HG02852 (cell line): ENCODE data around the gene PTPRG.

Experiments
- ATAC-seq: cut with Tn5 transposase; IDR thresholded peaks from one replicate; pipeline ENCODE4 v1.9.1; 2021; ENCODE audit warnings: mild to moderate bottlenecking, moderate library complexity; ENCODE audit not compliant: unreplicated experiment

The PTPRG gene

DNA sequence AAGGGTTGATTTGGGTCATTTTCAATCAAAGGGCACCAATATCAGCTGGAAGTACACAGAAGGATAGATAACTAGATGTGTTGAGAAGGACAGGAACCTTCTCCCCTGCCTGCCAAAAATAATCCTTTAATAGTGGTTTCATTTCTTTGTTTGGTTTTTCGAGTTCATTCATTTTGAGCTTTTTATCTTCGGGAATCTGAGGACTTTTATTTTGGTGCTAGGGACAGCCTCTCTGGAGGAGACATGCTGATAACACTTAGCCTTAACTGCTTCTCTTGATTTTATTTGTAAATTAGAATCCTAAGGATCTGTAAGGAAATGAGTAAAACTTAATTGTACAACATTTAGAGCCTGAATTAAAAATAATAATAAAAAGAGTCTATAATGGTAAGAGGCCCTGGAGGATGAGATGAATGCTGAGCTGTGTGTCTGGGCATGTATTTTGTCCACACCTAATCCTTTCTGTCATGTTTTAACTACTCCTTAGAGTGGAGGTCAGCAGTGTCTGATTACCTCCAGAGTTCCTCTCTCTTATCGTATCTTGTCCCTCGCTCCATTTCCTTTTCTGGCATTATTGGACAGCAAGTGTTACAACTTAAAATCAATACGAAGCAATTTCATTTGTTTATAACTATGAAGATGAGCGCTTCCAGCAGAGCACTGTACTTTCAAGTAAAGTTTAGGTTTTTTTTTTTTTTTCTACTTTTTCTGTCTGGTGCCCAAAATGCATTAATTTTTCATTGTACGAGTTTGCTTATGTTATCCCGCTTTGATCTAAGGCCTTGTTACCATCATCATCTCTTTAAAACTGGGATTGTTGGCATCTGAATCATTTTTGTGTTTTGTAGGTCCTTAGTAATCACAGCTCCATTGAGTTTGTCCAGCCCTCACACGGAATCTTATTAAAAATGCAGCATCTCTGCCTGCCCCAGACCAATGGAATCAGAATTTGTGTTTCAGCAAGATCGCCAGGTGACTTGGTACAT is 22.8 kb downstream of the PTPRG start:
- no peak for ATAC-seq

DNA sequence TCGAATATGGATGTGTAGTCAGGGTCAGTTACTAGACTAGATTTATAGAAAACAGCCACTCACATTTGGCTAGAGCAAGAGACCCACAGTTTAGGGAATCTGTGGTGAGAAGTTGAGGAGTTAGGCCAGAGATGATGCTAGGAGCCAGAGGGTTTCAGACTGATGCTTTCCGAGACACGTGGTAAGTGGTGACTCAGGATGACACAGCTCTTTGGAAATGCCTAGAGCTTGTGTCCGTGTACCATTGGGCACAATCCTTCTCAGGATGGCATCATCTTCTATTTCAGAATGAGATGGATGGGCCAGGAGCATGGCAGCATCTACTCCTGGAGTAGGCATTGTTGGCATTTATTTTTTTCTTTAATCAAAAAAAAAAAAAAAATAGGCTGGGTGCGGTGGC is 28.5 kb downstream of the PTPRG start:
- no peak for ATAC-seq

DNA sequence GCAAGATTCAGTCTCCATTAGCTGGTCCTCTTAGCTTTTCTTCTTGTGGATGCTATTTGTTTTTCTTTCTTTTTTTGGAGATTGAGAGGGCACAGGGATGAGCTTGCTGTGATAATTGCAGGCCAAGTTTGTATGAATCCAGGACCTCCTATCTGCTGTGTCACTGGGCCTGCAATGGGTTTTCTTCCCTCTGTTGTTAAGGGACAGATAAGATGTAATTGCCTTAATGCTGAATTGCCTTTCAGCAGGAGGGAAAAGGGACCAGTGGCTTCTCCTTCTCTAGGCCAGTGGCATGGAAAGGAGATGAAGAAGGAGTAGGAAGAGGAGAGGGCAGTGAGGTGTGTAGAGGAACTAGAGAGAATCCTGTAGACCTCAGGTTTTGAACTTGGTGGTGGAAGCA is 29.9 kb downstream of the PTPRG start:
- ATAC-seq, result no peak

DNA sequence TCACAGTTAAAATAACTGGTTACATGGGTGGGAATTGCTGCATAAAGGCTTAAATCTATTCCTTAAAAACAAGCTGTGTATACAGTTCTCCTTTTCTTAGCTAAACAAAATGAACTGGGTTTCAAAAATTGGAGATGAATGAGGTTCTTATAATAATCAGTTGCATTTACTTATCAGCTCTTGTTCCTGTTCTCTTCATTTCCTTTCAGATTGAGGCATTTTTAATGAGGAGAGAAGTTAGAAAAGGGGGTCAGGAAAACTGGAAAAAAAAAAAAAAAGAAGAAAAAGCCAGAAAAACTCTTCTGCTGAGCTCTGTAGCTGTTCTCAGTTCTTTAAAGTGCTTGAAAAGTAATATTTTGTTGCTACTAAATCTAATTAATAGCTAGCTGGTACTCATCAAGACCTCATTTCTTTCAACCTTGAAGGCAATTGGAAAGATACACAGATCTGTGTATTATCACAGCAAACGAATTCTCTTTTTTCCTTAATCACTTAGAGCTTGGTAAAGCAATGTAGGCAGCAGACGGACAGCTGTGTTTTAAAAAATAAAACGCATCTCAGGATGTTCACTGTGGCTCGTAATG is 32.2 kb downstream of the PTPRG start:
- ATAC-seq, result no peak

DNA sequence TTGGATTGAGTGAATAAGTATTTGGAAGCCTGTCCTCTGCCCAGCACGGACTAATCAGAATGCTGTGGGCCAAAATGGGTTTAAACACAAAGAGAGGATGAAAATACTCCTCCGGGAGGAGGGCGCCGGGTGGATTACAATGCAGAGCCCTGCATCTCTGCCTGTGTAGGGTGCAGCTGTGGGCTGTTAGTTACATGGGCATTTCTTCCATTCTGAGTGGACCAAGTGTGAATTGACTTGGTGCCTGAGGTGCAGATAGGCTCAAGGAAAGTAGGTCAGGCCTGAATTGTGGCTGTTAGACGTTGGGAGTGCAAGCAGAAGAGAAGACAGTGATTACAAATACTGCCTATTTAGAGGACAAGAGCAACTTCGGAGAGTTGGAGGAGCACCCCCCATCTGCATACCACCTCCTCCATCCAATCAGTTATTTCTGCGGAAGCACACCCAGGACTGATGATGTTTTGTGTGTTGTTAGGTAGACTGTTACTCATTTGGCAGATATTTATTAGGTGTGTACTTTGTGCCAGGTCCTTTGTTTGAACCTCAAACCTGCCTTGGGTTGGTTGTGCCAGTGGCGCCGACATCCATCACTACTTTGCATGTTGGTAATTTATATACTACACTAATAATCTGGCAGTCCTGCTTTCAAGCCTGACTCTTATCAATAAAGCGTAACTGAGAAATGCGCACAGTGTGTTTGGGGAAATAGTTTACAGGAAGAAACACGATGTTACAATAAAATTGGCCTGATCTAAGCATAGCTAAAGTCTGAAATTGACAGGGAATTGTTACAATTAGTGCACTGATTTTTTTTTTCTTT is 33.0 kb downstream of the PTPRG start:
- ATAC-seq, result no peak

DNA sequence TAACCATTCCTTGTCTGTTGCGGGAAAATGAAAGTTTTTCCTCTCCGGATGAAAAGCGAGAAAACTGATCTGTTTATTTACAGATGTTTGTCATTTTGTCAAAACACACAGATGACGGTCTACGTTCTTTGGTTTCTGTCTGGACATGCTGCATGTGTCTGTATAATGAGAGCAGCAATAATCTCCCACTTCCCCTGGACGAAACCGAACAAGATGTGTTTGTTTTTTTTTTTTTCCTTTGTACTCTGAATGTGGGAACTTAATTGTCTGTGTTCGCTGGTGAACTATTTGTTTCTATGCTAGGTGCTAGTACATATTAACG is 33.6 kb downstream of the PTPRG start:
- no peak for ATAC-seq

DNA sequence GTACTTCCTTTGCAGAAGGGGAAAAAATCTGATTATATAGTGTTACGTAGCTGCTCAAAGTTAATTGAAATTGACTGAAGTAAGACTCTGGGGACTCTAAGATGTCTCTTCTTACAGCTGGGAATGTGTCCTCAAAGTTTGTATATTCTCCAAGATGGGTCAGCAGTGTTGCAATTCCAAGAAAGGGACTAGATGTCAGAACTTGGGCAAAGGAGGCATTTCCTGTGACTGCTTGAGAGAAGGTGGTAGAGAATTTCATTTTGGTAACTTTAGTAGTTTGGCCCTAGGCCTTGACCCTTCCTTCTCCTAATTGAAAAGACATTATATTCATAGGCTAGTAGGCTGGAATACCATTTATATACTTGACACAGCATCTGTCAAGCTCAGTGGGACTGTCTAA is 33.9 kb downstream of the PTPRG start:
- no peak for ATAC-seq

DNA sequence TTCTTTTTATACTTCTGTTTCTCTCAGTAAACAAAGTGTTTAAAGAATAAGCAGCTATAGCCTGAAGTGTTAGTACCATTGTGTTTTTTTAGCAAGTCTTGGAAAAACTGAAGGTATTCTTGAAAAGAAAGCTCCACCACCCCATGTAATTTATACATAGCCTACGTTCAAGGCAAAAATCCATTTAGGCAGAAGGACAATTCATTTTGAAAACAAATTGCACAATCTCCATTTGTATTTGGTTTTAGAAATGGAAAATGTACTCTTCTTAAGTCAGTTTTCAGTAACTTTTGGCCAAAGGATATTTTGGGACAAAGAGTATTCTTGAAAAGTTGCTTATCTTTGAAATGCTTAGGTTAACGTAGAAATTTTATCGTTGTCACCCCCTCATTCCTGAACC is 34.5 kb downstream of the PTPRG start:
- ATAC-seq, result no peak

DNA sequence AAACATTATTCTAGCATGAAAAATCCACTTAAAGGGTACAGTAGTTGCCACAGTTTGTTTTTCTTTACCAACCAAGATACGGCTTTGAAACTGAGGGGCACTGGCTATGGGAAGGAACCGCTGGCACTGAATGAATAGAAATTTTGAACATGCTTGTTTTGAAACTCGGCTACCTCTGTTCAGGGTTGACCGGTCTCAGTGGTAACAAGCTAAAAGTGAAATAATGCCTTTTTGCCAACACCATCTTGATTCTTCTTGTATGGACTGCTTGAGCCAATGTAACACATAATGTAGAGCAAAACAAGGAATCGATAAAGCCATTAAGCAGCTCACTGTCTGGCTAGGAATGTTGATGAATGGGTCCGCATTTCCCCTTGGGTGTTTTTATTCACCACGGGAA is 36.5 kb downstream of the PTPRG start:
- ATAC-seq, result no peak

DNA sequence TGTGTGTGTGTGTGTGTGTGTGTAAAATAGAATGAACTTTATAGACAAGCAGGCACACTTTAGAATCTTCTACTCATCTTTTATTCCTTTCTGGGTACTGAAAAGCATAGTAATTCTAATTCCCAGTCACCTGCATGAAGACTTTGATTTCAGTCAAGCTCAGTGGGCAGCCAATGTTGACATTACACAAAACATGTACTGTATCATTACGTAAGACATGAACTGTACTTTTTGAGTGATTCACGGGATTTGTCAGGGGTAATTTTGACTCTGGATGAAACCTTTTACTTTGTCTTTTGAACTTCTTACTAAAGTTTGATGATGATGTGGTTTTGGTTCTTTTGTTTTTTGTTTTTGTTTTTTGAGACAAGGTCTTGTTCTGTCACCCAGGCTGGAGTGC is 38.8 kb downstream of the PTPRG start:
- ATAC-seq, result no peak

DNA sequence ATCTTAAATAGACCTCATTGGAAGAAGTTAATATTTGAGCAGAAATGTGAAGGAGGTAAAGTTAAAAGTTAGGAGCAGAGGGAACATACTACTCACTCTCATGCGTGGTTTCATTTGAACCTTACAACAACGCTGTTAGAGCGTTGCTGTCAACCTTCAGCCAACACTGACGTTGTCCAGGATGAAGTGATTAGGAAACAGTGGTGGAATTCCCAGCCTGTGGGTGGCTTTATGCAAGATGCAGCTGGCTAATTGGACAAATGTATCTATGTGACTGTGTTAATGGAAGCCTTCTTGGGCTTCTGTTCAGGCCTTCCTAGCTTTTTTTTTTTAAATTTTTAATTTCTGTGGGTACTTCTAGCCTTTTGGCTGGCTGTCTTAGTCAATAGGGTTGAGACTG is 40.5 kb downstream of the PTPRG start:
- no peak for ATAC-seq

DNA sequence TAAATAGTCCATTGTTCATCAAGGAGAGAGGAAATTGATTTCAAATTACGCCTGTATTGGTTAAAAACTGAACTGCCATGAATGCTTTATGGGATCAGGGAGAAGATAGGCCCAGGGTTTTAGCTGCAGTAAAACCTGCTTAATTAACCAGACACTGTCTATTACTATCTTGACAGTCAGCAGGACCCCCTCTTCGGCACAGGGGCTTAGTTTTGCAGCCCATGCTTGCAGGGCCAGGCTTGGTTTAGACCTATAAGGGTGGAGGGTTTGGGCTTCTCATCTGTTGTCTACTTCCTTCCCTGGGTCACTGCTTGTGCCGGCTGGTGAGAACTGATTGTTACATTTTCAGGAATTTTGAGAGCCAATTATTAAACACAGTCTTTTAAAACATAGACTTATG is 41.1 kb downstream of the PTPRG start:
- no peak for ATAC-seq

DNA sequence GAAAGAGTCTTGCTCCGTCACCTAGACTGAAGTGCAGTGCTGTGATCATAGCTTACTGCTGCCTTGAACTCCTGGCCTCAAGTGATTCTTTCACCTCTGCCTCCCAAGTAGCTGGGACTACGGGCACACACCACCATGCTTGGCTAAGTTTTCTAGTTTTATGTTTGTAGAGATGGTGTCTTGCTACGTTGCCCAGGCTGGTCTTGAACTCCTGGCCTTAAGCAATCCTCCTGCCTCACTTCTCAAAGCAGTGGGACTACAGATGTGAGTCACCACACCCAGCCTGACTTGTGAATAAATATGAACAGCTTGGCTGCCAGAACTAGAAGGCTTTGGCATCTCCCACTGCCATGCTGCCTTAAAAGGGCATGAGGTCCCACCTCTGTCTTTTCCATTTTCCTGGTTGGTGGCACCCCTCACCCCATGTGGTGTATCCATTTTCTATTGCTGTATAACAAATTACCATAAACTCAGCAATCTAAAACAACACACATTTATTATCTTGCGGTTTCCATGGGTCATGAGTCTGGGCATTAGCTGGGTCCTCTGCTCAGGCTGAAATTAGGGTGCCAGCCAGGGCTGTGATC is 44.3 kb downstream of the PTPRG start:
- no peak for ATAC-seq

DNA sequence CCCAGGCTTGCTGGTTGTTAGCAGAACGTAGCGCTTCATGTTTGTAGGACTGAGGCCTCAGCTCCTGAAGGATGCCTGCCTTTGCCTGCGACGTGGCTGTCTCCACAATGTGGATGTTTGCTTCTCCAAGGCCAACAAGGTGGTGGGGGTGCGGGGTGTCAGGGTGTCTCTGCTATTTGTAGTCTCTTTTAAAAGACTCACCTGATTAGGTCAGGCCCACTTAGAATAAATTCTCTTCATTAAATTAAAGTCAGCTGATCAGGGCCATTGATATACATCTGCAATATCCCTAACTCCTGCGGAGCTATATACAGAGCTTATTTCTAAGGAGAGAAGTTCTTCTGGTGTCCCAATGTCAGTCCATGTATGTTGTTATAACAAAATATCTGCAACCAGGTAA is 44.8 kb downstream of the PTPRG start:
- ATAC-seq, result no peak

DNA sequence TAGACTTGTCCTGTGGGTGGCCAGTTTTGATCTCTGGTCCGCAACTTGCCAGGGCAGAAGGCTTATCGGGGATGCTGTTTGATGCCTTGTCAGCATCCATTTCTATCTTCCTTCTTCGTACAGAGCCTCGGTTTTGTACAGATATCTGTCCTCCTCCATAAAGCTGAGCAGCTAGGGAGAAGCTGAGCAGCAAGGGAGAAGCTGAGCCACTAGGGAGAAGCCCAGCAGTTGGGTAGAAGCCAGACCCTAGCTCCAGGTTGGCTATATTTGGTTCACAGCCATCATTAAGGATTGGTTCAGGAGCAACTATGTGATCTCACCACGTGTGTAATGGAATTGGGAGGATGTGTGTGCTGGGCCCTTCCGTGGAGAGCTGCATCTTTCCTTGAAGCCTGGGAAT is 46.7 kb downstream of the PTPRG start:
- ATAC-seq, result no peak

DNA sequence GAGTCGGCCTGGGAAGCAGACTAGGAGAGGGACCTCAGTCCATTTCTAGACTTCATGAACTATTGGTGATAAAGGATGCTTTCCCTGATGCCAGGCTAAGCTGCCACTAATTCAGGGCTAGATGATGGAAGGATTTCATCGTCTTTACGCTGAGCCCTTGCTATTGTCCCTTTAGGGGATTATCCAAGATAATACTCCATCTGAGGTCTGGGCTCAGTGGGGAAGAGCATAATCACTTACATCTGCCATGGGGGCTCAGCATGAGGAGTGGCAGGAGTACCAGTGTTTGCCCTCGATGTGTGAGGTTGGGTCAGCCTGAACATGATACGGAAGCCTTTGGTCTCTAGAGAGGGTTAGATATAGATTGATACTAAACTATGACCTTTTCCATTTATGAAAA is 47.3 kb downstream of the PTPRG start:
- no peak for ATAC-seq

DNA sequence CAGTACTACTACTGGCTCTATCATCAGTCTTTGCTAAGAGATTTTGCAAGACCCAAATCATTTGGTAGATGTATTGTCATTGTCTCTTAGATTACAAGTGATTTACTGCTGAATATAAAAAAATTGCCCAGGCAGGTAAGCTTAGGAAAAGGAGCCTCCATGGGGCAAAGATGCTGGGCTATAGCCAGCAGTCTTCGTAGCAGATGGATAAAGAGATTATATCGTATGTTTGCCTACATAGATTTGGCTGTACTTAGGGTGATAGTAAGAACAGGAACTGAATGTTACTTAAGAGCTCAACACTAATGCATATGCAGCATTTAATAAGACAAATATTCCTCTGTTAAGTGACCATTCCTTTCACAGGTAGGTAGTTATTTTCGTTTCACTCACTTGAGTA is 48.9 kb downstream of the PTPRG start:
- ATAC-seq, result no peak

DNA sequence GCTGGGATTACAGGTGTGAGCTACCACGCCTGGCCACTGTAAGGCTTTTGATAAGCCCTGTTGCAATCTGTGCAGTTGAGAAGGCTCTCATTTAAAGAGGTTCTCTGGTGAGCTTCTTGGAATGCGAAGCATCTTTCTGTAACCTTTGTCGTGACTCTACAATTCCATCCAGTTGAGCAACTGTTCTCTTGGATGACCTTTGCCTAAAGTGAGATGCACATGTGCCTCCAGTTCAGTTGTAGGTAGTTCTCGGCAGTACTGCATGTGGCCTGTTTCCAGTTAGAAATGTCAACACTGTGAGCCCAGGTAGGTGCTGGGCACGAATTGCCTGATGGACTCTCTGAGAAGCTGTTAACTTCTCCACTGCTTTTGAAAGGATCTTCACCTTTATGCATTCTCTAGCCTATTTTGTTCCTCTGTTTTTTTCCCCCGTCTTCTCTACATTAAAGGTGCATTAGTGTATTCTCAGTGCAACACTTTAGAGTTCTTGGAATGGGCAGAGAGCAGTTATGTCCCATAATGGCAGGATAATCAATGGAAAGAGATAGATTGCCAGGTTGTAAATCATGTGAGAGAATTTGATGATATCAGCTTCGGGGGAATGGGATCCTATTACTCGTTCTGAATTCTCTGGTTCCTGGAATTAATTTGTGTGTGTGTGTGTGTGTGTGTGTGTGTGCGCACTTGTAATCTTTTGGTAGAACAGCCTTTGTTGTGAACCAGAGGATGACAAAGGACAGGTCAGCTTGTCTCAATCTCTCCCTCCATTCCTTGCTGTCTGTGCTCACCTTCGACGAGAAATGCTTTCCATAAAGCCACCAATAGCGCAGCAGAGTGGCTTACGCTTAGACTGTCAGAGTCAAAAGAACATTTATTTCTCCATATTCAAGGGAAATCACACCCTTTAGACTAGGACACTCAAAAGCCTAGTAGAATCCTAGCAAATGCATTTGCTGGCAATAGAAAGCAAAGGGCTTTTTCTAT is 51.1 kb downstream of the PTPRG start:
- no peak for ATAC-seq

DNA sequence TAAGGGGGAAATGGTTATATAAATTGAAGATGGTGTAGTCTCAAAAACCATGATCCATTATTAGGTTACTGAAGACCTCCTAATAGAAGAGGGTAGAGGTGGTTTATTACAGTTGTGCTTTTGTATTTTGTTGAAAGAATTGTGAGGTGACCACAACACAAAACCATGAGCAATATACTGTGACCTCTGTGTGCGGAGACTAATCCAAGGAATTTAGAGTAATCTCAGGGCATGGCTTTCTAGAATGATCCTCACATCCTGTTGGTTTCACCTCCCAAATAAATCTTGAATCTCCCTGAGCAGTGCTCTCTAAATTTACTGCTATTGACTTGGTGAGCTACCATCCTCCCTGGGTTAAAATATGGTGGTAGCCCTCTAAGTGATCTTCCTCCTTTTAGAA is 52.3 kb downstream of the PTPRG start:
- ATAC-seq, result no peak

DNA sequence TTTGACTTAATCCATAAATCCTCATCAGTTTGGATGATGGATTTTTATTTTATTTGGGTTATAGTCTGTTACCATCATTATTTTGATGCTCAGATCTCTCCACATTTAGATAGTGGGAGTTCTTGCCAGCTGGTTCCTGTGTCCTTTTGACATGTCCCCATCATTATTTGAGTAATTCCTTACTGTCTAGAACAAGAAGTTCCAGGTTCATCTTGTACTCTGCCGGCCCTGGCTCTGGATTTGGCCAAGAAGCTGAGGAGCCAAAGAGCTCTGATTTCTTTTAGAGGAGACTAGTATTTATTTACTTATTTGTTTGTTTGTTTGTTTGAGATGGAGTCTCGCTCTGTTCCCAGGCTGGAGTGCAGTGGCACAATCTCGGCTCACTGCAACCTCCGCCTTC is 54.3 kb downstream of the PTPRG start:
- ATAC-seq, result no peak
